Neural crest cell (in vitro differentiated cells): ENCODE data around the gene KLHL40. TPM values are rescaled to one million over a fixed set of nuclear protein-coding genes. Genes with fewer than 3 reads are reported as not detected.

Experiments used
- DNase-seq: peaks from one replicate; pipeline ENCODE4 v3.0.0; 2021; ENCODE audit warnings: low read depth, mixed read lengths, low spot score
- H3K27ac Mint-ChIP-seq: one replicate; pipeline ENCODE4 v1.8.0; 2021; ENCODE audit warnings: mild to moderate bottlenecking, mixed read lengths; ENCODE audit not compliant: unreplicated experiment
- H3K27me3 Mint-ChIP-seq: 2 replicates; pipeline ENCODE4 v1.8.0; 2021; ENCODE audit warnings: low read depth, mild to moderate bottlenecking, mixed read lengths
- H3K36me3 Mint-ChIP-seq: 2 replicates; pipeline ENCODE4 v1.8.0; 2021; ENCODE audit warnings: low read depth, mild to moderate bottlenecking, mixed read lengths
- H3K4me1 Mint-ChIP-seq: 2 replicates; pipeline ENCODE4 v1.8.0; 2021; ENCODE audit warnings: mixed read lengths
- H3K4me3 Mint-ChIP-seq: one replicate; pipeline ENCODE4 v1.8.0; 2021; ENCODE audit warnings: mild to moderate bottlenecking, mixed read lengths
- H3K9me3 Mint-ChIP-seq: 2 replicates; pipeline ENCODE4 v1.8.0; 2021; ENCODE audit warnings: mixed read lengths
- CTCF ChIP-seq: fragments of 200-600 bp; sonication (generic); conservative IDR thresholded peaks from 2 replicates; pipeline ENCODE4 v1.5.0; 2021; ENCODE audit warnings: antibody characterized with exemption, mild to moderate bottlenecking
- total RNA-seq: library from RNA; stranded (reverse); gene quantifications from 2 replicates; pipeline ENCODE4 v1.2.1, GENCODE V29; 2021

The KLHL40 gene
- total RNA-seq, 1 donor from 2014 or later = not detected

- no peak for TF ChIP-seq CTCF
- H3K27ac Mint-ChIP-seq = no peak overlapping the region
- H3K36me3 Mint-ChIP-seq = no peaks in the 10 kb centered on the region
- DNase-seq = no peak
- no peaks in the 10 kb centered on the region for H3K9me3 Mint-ChIP-seq
- no peaks in the 10 kb centered on the region for H3K27me3 Mint-ChIP-seq
- no peak overlapping the region for H3K4me3 Mint-ChIP-seq
- H3K4me1 Mint-ChIP-seq = peaks cover 35% of the 10 kb centered on the region
Observed at GRCh38 chr3:42735615-42736014, 50.3 kb downstream of the KLHL40 start.

GRCh38 chr3:42736081-42736480 is 50.7 kb downstream of the KLHL40 start:
- no peaks in the 10 kb centered on the region for H3K36me3 Mint-ChIP-seq
- no peak for DNase-seq
- no peaks in the 10 kb centered on the region for H3K9me3 Mint-ChIP-seq
- H3K4me3 Mint-ChIP-seq = no peak overlapping the region
- no peak for TF ChIP-seq CTCF
- peaks cover 35% of the 10 kb centered on the region for H3K4me1 Mint-ChIP-seq
- H3K27me3 Mint-ChIP-seq = no peaks in the 10 kb centered on the region
- H3K27ac Mint-ChIP-seq = no peak overlapping the region

GRCh38 chr3:42736531-42736930 is 51.2 kb downstream of the KLHL40 start:
- peaks cover 32% of the 10 kb centered on the region for H3K4me1 Mint-ChIP-seq
- no peak overlapping the region for H3K27ac Mint-ChIP-seq
- DNase-seq = no peak
- H3K9me3 Mint-ChIP-seq = no peaks in the 10 kb centered on the region
- H3K36me3 Mint-ChIP-seq = no peaks in the 10 kb centered on the region
- H3K27me3 Mint-ChIP-seq = no peaks in the 10 kb centered on the region
- no peak for TF ChIP-seq CTCF
- no peak overlapping the region for H3K4me3 Mint-ChIP-seq

- peak overlapping the region; percentile 92 for H3K27ac Mint-ChIP-seq
- no peak for TF ChIP-seq CTCF
- H3K27me3 Mint-ChIP-seq = no peaks in the 10 kb centered on the region
- no peaks in the 10 kb centered on the region for H3K9me3 Mint-ChIP-seq
- H3K36me3 Mint-ChIP-seq = no peaks in the 10 kb centered on the region
- no peak overlapping the region for H3K4me3 Mint-ChIP-seq
- DNase-seq = no peak
- peaks cover 4% of the 10 kb centered on the region for H3K4me1 Mint-ChIP-seq
Observed at GRCh38 chr3:42739401-42740158, 54.2 kb downstream of the KLHL40 start.

GRCh38 chr3:42741796-42742195 is 56.5 kb downstream of the KLHL40 start:
- Mint-ChIP-seq H3K4me3 (no peak overlapping the region), H3K27ac (no peak overlapping the region)

More at GRCh38 chr3:42741796-42742195, 56.5 kb downstream of the KLHL40 start:
- Mint-ChIP-seq H3K4me1 (no peaks in the 10 kb centered on the region), H3K36me3 (no peaks in the 10 kb centered on the region), H3K27me3 (no peaks in the 10 kb centered on the region), H3K9me3 (no peaks in the 10 kb centered on the region)
- no peak for DNase-seq
- TF ChIP-seq CTCF = no peak

Other genes with a start within 250 kb of the KLHL40 start
- gene VIPR1, start 182.9 kb upstream of the KLHL40 start, total RNA-seq = 0.63 TPM in 1 of 2 replicates, not detected in the other
- 46.6 and 47.8 TPM in 2 replicates for gene SEC22C, start 103.6 kb upstream of the KLHL40 start, total RNA-seq
- gene SS18L2, start 94.7 kb upstream of the KLHL40 start, total RNA-seq = 50.4 and 50.5 TPM in 2 replicates
- 95.0 and 95.2 TPM in 2 replicates for gene NKTR, start 84.9 kb upstream of the KLHL40 start, total RNA-seq
- 6.6 and 7.3 TPM in 2 replicates for gene ZBTB47, start 31.8 kb upstream of the KLHL40 start, total RNA-seq
- not detected in 2 replicates for gene HHATL, start 17.3 kb downstream of the KLHL40 start, total RNA-seq
- gene CCDC13, start 87.7 kb downstream of the KLHL40 start, total RNA-seq = 1.5 and 2.0 TPM in 2 replicates
- 82.4 and 85.2 TPM in 2 replicates for gene HIGD1A, start 119.0 kb downstream of the KLHL40 start, total RNA-seq
- gene ACKR2, start 123.9 kb downstream of the KLHL40 start, total RNA-seq = 0.20 and 0.56 TPM in 2 replicates
- not detected in 2 replicates for gene CYP8B1, start 190.3 kb downstream of the KLHL40 start, total RNA-seq
- not detected in 2 replicates for gene ZNF662, start 220.6 kb downstream of the KLHL40 start, total RNA-seq